HUDEP-2 (cell line): ENCODE results near the gene MEF2C.

Experiments
- DNase-seq, 76 experiments: peaks; one replicate each; lab custom pipeline; 2025; ENCODE audit not compliant: unreplicated experiment in 76 of 76; lab: John Stamatoyannopoulos, UW

The MEF2C gene

GRCh38 chr5:88729084-88729828 lies 153.7 kb downstream of the MEF2C start:
- peak in 41 of 76 experiments; percentile 0 to 61 (median 27) for DNase-seq

- no peak for DNase-seq
Observed at GRCh38 chr5:88727705-88728313, 155.2 kb downstream of the MEF2C start.

- DNase-seq: no peak
Observed at GRCh38 chr5:88725454-88725853, 157.5 kb downstream of the MEF2C start.

- DNase-seq: no peak
Observed at GRCh38 chr5:88724201-88724600, 158.8 kb downstream of the MEF2C start.

- DNase-seq: no peak
Observed at GRCh38 chr5:88722546-88723073, 160.4 kb downstream of the MEF2C start.

- DNase-seq: no peak
Observed at GRCh38 chr5:88719434-88719833, 163.6 kb downstream of the MEF2C start.

GRCh38 chr5:88718736-88719135 lies 164.2 kb downstream of the MEF2C start:
- DNase-seq: no peak

- DNase-seq: no peak
Observed at GRCh38 chr5:88716101-88716500, 166.9 kb downstream of the MEF2C start.

- DNase-seq: no peak
Observed at GRCh38 chr5:88715503-88715902, 167.5 kb downstream of the MEF2C start.

- no peak for DNase-seq
Observed at GRCh38 chr5:88713818-88714217, 169.2 kb downstream of the MEF2C start.

GRCh38 chr5:88708682-88709398 lies 174.1 kb downstream of the MEF2C start:
- no peak for DNase-seq

GRCh38 chr5:88708021-88708420 lies 175.0 kb downstream of the MEF2C start:
- no peak for DNase-seq

- no peak for DNase-seq
Observed at GRCh38 chr5:88707216-88707965, 175.6 kb downstream of the MEF2C start.

- DNase-seq: no peak
Observed at GRCh38 chr5:88702332-88702731, 180.7 kb downstream of the MEF2C start.

GRCh38 chr5:88700121-88700520 lies 182.9 kb downstream of the MEF2C start:
- no peak for DNase-seq

- DNase-seq: no peak
Observed at GRCh38 chr5:88698290-88698689, 184.7 kb downstream of the MEF2C start.

GRCh38 chr5:88696466-88696865 lies 186.5 kb downstream of the MEF2C start:
- no peak for DNase-seq

GRCh38 chr5:88695931-88696330 lies 187.1 kb downstream of the MEF2C start:
- DNase-seq: no peak

- no peak for DNase-seq
Observed at GRCh38 chr5:88695232-88695631, 187.8 kb downstream of the MEF2C start.

- no peak for DNase-seq
Observed at GRCh38 chr5:88694023-88694679, 188.8 kb downstream of the MEF2C start.
